H1 (cell line): ENCODE data around the gene FXYD5. TPM values are rescaled to one million over a fixed set of nuclear protein-coding genes. Genes with fewer than 3 reads are reported as not detected.

Source experiments
- CTCF ChIA-PET: fragments of 300-600 bp; sonication (Branson Sonifier 250); formaldehyde crosslinking; loops from one replicate; lab custom pipeline; 2021; ENCODE audit not compliant: partially characterized antibody; lab: Charles Lee
- POLR2A ChIA-PET: fragments of 300-600 bp; sonication (Branson Sonifier 250); formaldehyde crosslinking; loops from one replicate; lab custom pipeline; 2021; ENCODE audit warnings: inconsistent platforms; ENCODE audit not compliant: partially characterized antibody; lab: Charles Lee
- DNase-seq, 2 experiments: peaks; one replicate each; pipeline versions ENCODE4 v3.0.0 to v3.0.0-alpha.2; 2010 to 2022; ENCODE audit warnings: low spot score in 2 of 2, low read depth in 1 of 2, mixed read lengths in 1 of 2
- FAIRE-seq: peaks from 2 replicates; lab custom pipeline; 2011; peaks lifted over from hg19 to GRCh38; lab: Jason Lieb, UNC
- H2AFZ ChIP-seq: 2 replicates; pipeline ENCODE4 v1.8.1; 2012; ENCODE audit warnings: low read length, inconsistent platforms
- H2AK5ac ChIP-seq: 2 replicates; pipeline ENCODE4 v1.6.1; 2013; ENCODE audit warnings: low read depth, low read length
- H2BK120ac ChIP-seq: replicated peaks from 2 replicates; pipeline ENCODE3; 2013; ENCODE audit warnings: low read depth, low read length, inconsistent platforms
- H2BK12ac ChIP-seq: 2 replicates; pipeline ENCODE4 v1.6.1; 2013; ENCODE audit warnings: low read depth, low read length
- H2BK15ac ChIP-seq: 2 replicates; pipeline ENCODE4 v1.6.1; 2013; ENCODE audit warnings: low read length
- H2BK20ac ChIP-seq: 2 replicates; pipeline ENCODE4 v1.6.1; 2013; ENCODE audit warnings: low read length
- H2BK5ac ChIP-seq: 2 replicates; pipeline ENCODE4 v1.6.1; 2013; ENCODE audit warnings: low read depth, low read length
- H3K14ac ChIP-seq: 2 replicates; pipeline ENCODE4 v1.6.1; 2013; ENCODE audit warnings: inconsistent platforms; ENCODE audit not compliant: insufficient read length
- H3K18ac ChIP-seq: 2 replicates; pipeline ENCODE4 v1.6.1; 2013; ENCODE audit warnings: low read length; ENCODE audit errors: extremely low read depth
- H3K23ac ChIP-seq: 2 replicates; pipeline ENCODE4 v1.6.1; 2013; ENCODE audit warnings: inconsistent platforms; ENCODE audit not compliant: insufficient read length
- H3K23me2 ChIP-seq: 2 replicates; pipeline ENCODE4 v1.6.1; 2013; ENCODE audit warnings: low read depth, low read length
- H3K27ac ChIP-seq: 2 replicates; pipeline ENCODE4 v1.6.1; 2011; ENCODE audit warnings: low read depth, low read length, inconsistent platforms
- H3K27me3 ChIP-seq, 4 experiments: replicated peaks in 1 of 4; 1 replicate in 1 of 4; 2 replicates in 3 of 4; pipeline versions ENCODE4 v1.6.1 to v1.8.1; 2011 to 2013; ENCODE audit warnings: low read length in 3 of 4, mild to moderate bottlenecking in 3 of 4, inconsistent platforms in 2 of 4, mixed read lengths in 2 of 4, moderate library complexity in 1 of 4; ENCODE audit not compliant: control insufficient read depth in 3 of 4, insufficient read depth in 3 of 4; ENCODE audit errors: extremely low read depth in 1 of 4
- H3K36me3 ChIP-seq, 4 experiments: 2 replicates each; pipeline versions ENCODE4 v1.6.1 to v1.8.1; 2011 to 2013; ENCODE audit warnings: mild to moderate bottlenecking in 4 of 4, low read length in 3 of 4, moderate library complexity in 2 of 4, control low read depth in 1 of 4, inconsistent platforms in 1 of 4; ENCODE audit not compliant: insufficient read depth in 4 of 4, control insufficient read depth in 2 of 4
- H3K4ac ChIP-seq: replicated peaks from 2 replicates; pipeline ENCODE3; 2013; ENCODE audit warnings: low read length, low read depth, mixed read lengths, inconsistent platforms; ENCODE audit not compliant: insufficient read length
- H3K4me1 ChIP-seq, 4 experiments: replicated peaks in 1 of 4; 1 replicate in 1 of 4; 2 replicates in 3 of 4; pipeline versions ENCODE4 v1.6.1 to v1.8.1; 2011 to 2013; ENCODE audit warnings: low read length in 3 of 4, inconsistent platforms in 2 of 4, mixed read lengths in 1 of 4; ENCODE audit not compliant: insufficient read depth in 4 of 4, control insufficient read depth in 3 of 4
- H3K4me2 ChIP-seq, 2 experiments: 2 replicates each; pipeline versions ENCODE4 v1.6.1 to v1.8.1; 2011 to 2013; ENCODE audit warnings: low read depth in 2 of 2, low read length in 2 of 2, control low read depth in 1 of 2, inconsistent platforms in 1 of 2, mild to moderate bottlenecking in 1 of 2; ENCODE audit not compliant: insufficient read depth in 1 of 2
- H3K4me3 ChIP-seq, 4 experiments: fragments of 200-600, 300-600 bp in 1 of 4; sonication (generic), shearing (Covaris generic), sonication (Bioruptor Twin) in 1 of 4; 2 replicates each; pipeline versions ENCODE4 v1.5.1 to v1.8.1; 2011 to 2016; ENCODE audit warnings: low read length in 4 of 4, low read depth in 3 of 4, control low read depth in 2 of 4, inconsistent platforms in 2 of 4, mild to moderate bottlenecking in 2 of 4, mixed read lengths in 1 of 4, moderate library complexity in 1 of 4; ENCODE audit not compliant: insufficient read depth in 2 of 4; ENCODE audit errors: extremely low read depth in 1 of 4
- H3K56ac ChIP-seq: replicated peaks from 2 replicates; pipeline ENCODE3; 2013; ENCODE audit warnings: low read depth, mild to moderate bottlenecking, mixed read lengths, low read length, inconsistent platforms; ENCODE audit not compliant: insufficient read length
- H3K79me1 ChIP-seq: 2 replicates; pipeline ENCODE4 v1.6.1; 2013; ENCODE audit warnings: low read depth, low read length, control low read depth
- H3K79me2 ChIP-seq, 2 experiments: 2 replicates each; pipeline versions ENCODE4 v1.6.1 to v1.8.1; 2012 to 2013; ENCODE audit warnings: low read length in 2 of 2, mild to moderate bottlenecking in 2 of 2, inconsistent platforms in 1 of 2; ENCODE audit not compliant: insufficient read depth in 2 of 2, control insufficient read depth in 1 of 2
- H3K9ac ChIP-seq, 4 experiments: replicated peaks in 1 of 4; 1 replicate in 1 of 4; 2 replicates in 3 of 4; pipeline versions ENCODE4 v1.6.1 to v1.8.1; 2011 to 2013; ENCODE audit warnings: low read depth in 3 of 4, low read length in 3 of 4, control low read depth in 2 of 4, mild to moderate bottlenecking in 2 of 4, moderate library complexity in 2 of 4, inconsistent platforms in 1 of 4; ENCODE audit errors: extremely low read depth in 1 of 4
- H3K9me3 ChIP-seq, 2 experiments: 2 replicates each; pipeline versions ENCODE4 v1.6.1 to v1.8.1; 2012 to 2013; ENCODE audit warnings: mild to moderate bottlenecking in 2 of 2, moderate library complexity in 2 of 2, control low read depth in 1 of 2, inconsistent platforms in 1 of 2, low read depth in 1 of 2, low read length in 1 of 2, mixed read lengths in 1 of 2; ENCODE audit not compliant: insufficient read depth in 2 of 2
- H4K20me1 ChIP-seq, 2 experiments: replicated peaks in 1 of 2; 2 replicates each; pipeline versions ENCODE3 to v1.8.1; 2011 to 2013; ENCODE audit warnings: inconsistent platforms in 2 of 2, low read length in 2 of 2, mild to moderate bottlenecking in 1 of 2; ENCODE audit not compliant: insufficient read depth in 2 of 2, control insufficient read depth in 1 of 2
- H4K5ac ChIP-seq: 2 replicates; pipeline ENCODE4 v1.6.1; 2013; ENCODE audit warnings: low read length, low read depth, mixed read lengths, inconsistent platforms; ENCODE audit not compliant: insufficient read length
- H4K8ac ChIP-seq: 2 replicates; pipeline ENCODE4 v1.8.0; 2013; ENCODE audit warnings: mild to moderate bottlenecking, moderate library complexity, low read length, inconsistent platforms; ENCODE audit not compliant: insufficient read depth; ENCODE audit errors: extremely low read depth
- H4K91ac ChIP-seq: replicated peaks from 2 replicates; pipeline ENCODE3; 2013; ENCODE audit warnings: low read length, mixed read lengths, inconsistent platforms; ENCODE audit not compliant: insufficient read length
- BCL11A ChIP-seq, 2 experiments: IDR thresholded peaks; one replicate each; pipeline ENCODE4 v1.6.1; 2011; ENCODE audit warnings: low read depth in 2 of 2, low read length in 2 of 2, mild to moderate bottlenecking in 2 of 2
- CHD1 ChIP-seq: IDR thresholded peaks from 2 replicates; pipeline ENCODE4 v1.6.1; 2012; ENCODE audit warnings: low read depth, low read length, improper control_type of control experiment
- CTBP2 ChIP-seq: IDR thresholded peaks from 2 replicates; pipeline ENCODE4 v1.7.0; 2011; ENCODE audit warnings: borderline replicate concordance, mild to moderate bottlenecking, moderate library complexity, mixed read lengths, low read length; ENCODE audit not compliant: insufficient read depth, insufficient read length
- GABPA ChIP-seq: IDR thresholded peaks from 2 replicates; pipeline ENCODE4 v1.6.1; 2011; ENCODE audit warnings: mild to moderate bottlenecking, low read length, moderate library complexity, borderline replicate concordance; ENCODE audit not compliant: insufficient read depth
- KDM5A ChIP-seq: fragments of 200-600 bp; IDR thresholded peaks from 2 replicates; pipeline ENCODE4 v1.7.1; 2012; ENCODE audit warnings: mild to moderate bottlenecking, low read length, inconsistent platforms, mixed read lengths
- POU5F1 ChIP-seq: IDR thresholded peaks from 2 replicates; pipeline ENCODE4 v1.6.1; 2011; ENCODE audit warnings: low read depth, mild to moderate bottlenecking, low read length, moderate library complexity
- RNF2 ChIP-seq: fragments of 200-900, 300-1000 bp; sonication (generic); IDR thresholded peaks from 2 replicates; pipeline ENCODE4 v1.7.1; 2016; ENCODE audit warnings: borderline replicate concordance, low read depth, mild to moderate bottlenecking, antibody characterized with exemption, low read length; ENCODE audit not compliant: poor library complexity, severe bottlenecking; ENCODE audit errors: missing control alignments
- RXRA ChIP-seq: IDR thresholded peaks from 2 replicates; pipeline ENCODE4 v1.6.1; 2011; ENCODE audit warnings: low read depth, mild to moderate bottlenecking, low read length, moderate library complexity; ENCODE audit not compliant: insufficient read depth
- SP1 ChIP-seq: IDR thresholded peaks from 2 replicates; pipeline ENCODE4 v1.6.1; 2011; ENCODE audit warnings: low read depth, low read length
- SP2 ChIP-seq: IDR thresholded peaks from 2 replicates; pipeline ENCODE4 v1.6.1; 2012; ENCODE audit warnings: mild to moderate bottlenecking, low read length, inconsistent platforms
- TBP ChIP-seq: IDR thresholded peaks from 2 replicates; pipeline ENCODE4 v1.6.1; 2011; ENCODE audit warnings: low read depth, low read length, improper control_type of control experiment
- TEAD4 ChIP-seq: IDR thresholded peaks from 2 replicates; pipeline ENCODE4 v1.6.1; 2012; ENCODE audit warnings: low read depth, low read length, inconsistent platforms, mixed read lengths
- YY1 ChIP-seq: IDR thresholded peaks from 2 replicates; pipeline ENCODE4 v1.6.1; 2011; ENCODE audit warnings: low read depth, mild to moderate bottlenecking, low read length
- WGBS, 2 experiments: shearing (Covaris generic) in 1 of 2; methylation state at CpG; one replicate each; pipeline versions ENCODE4 v1.1.6 to v1.1.7; 2013 to 2015; ENCODE audit warnings: low lambda C conversion rate in 2 of 2, mixed read lengths in 2 of 2, inconsistent platforms in 1 of 2, low coverage in 1 of 2, missing lambda C conversion rate in 1 of 2; ENCODE audit not compliant: insufficient replicate concordance in 2 of 2, insufficient coverage in 1 of 2, insufficient read length in 1 of 2; ENCODE audit errors: extremely low coverage in 1 of 2, missing lambda C conversion rate in 1 of 2; 5-methylcytosine and 5-hydroxymethylcytosine counted together
- polyA plus RNA-seq, 7 experiments: library from polyadenylated mRNA; depleted of rRNA in 3 of 7; stranded (reverse) in 5 of 7; unstranded in 2 of 7; fragments of >200 nt in 5 of 7; fragments of 200-250 nt in 2 of 7; gene quantifications; 1 replicate in 5 of 7; 2 replicates in 1 of 7; 4 replicates in 1 of 7; pipeline versions ENCODE4 v1.2.1 to v1.2.3, GENCODE V29; 2011 to 2013; ENCODE audit warnings: missing spikeins in 2 of 7, mixed read lengths in 2 of 7
- total RNA-seq: library from RNA; stranded (reverse); fragmentation: NEBNext Ultra II Directional; extraction: Animal tissue kit (Norgen Biotek cat#: 25700); gene quantifications from 2 replicates; pipeline ENCODE4 v1.2.1, GENCODE V29; 2021

The FXYD5 gene
- total and polyA plus RNA-seq, 2 of the 8 experiments (the other 6 are each of a cell fraction or from before 2014, with no cell fraction given), result 99.0 to 191 TPM

GRCh38 chr19:35214766-35215422 is 60.4 kb downstream of the FXYD5 start:
- no peak overlapping the region for H3K4ac ChIP-seq
- no peak overlapping the region for H3K18ac ChIP-seq
- FAIRE-seq (no peak), DNase-seq (no peak)
- H3K36me3 ChIP-seq, result no peaks in the 10 kb centered on the region
- H3K4me2 ChIP-seq, result no peak overlapping the region
- CTCF ChIA-PET, result interaction anchor here (1.2 to 1.8 kb wide), 4 partner anchors 10 to 74 kb away, joined by 3 to 9 read pairs (median 6); partner anchors contain the start of gene FXYD5
- H2AFZ ChIP-seq, result no peak overlapping the region
- H4K91ac ChIP-seq, result no peak overlapping the region
- H3K23ac ChIP-seq, result no peak overlapping the region
- no peak overlapping the region for H4K5ac ChIP-seq
- no peaks in the 10 kb centered on the region for H4K20me1 ChIP-seq
- H3K56ac ChIP-seq, result no peak overlapping the region
- no peak overlapping the region for H4K8ac ChIP-seq
- H3K23me2 ChIP-seq, result no peaks in the 10 kb centered on the region
- no peak overlapping the region for H3K4me3 ChIP-seq
- H2BK12ac ChIP-seq, result no peak overlapping the region
- H3K79me2 ChIP-seq, result no peaks in the 10 kb centered on the region
- H2BK5ac ChIP-seq, result no peak overlapping the region
- H3K4me1 ChIP-seq, result no peaks in the 10 kb centered on the region; a peak in 2 of 7 replicates
- no peak overlapping the region for H3K9ac ChIP-seq
- H2BK120ac ChIP-seq, result no peak overlapping the region
- H3K79me1 ChIP-seq, result no peaks in the 10 kb centered on the region
- H2AK5ac ChIP-seq, result no peak overlapping the region
- H2BK20ac ChIP-seq, result no peak overlapping the region
- no peak overlapping the region for H3K27ac ChIP-seq
- no peak overlapping the region for H3K14ac ChIP-seq
- 82% methylated on average over 7 of the region's 7 CpGs; no CpG with 5 or more reads in 1 of the 2 experiments for WGBS, 2 experiments
- POLR2A ChIA-PET, result interaction anchor here (0.9 to 1.3 kb wide), 3 partner anchors 11 to 73 kb away, joined by 3 to 5 read pairs (median 4); no protein-coding TSS in a partner anchor
- no peaks in the 10 kb centered on the region for H3K27me3 ChIP-seq
- peak overlapping the region; percentile 72; the same call in 1 of the 2 replicates for H2BK15ac ChIP-seq
- H3K9me3 ChIP-seq, result peaks cover 4 to 7% of the 10 kb centered on the region in 2 experiments
- no peak for TF ChIP-seq TBP
- TF ChIP-seq YY1, result no peak
- TF ChIP-seq CHD1, result no peak
- TF ChIP-seq POU5F1, result no peak
- TF ChIP-seq SP1, result no peak
- no peak for TF ChIP-seq BCL11A (IDR thresholded peaks at IDR 0.05; ENCODE audit: low read depth in 2 of 2, low read length in 2 of 2)
- TF ChIP-seq RXRA, result no peak
- TF ChIP-seq GABPA, result no peak
- TF ChIP-seq RNF2, result no peak
- no peak for TF ChIP-seq CTBP2
- no peak for TF ChIP-seq KDM5A
- TF ChIP-seq SP2, result no peak
- TF ChIP-seq TEAD4, result no peak
